GM21825 (cell line): ENCODE data around the gene MLANA.
A peak's percentile ranks its signal among the peaks of the same experiment; 100 is the strongest.

Experiments used
- ATAC-seq: cut with Tn5 transposase; IDR thresholded peaks from one replicate; pipeline ENCODE4 v1.9.1; 2021; ENCODE audit warnings: mild to moderate bottlenecking, moderate library complexity; ENCODE audit not compliant: unreplicated experiment

The MLANA gene

DNA sequence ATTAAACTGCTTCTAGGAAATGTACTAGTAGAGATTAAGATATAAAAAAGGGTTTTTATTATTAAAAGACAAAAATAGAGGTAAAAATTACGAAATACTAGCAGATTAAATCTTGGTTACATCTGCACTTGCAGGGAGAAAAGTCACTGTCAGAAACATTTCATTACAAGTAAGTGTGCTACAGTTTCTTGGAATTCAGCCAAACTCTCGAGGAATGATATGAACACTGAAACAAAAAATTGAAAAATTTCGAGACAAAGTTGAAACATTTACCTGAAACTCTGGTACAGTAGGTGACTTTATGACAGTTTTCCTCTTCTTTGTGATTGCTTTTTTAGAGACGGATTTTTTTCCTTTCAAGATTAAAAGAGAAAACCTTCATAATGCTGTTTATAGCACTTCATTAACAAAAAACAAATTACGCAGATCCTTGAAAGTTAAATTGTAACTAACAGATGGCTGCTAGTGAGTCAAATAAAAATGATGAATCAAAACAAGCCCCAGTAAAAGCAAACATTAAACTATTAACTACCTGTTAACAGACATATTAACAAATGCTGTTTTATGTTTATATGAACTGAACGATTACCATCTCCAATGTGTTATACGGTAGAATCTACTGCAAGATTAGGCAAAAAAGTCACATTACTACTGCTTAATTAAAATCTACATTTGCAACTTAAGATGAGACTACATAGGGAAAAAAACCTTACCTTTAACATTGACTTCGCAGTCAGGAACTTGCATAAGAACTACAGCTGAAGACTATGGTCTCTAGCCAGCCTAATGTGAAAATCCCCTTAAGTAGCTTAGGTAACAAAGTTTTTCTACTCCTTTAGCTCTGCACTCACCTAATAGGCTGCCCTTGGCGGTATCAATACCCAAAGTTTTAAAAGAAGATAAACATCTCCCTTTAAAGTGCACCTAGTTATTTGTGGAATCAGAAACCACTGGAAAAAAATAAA lies 63.3 kb downstream of the MLANA start:
- no peak for ATAC-seq

DNA sequence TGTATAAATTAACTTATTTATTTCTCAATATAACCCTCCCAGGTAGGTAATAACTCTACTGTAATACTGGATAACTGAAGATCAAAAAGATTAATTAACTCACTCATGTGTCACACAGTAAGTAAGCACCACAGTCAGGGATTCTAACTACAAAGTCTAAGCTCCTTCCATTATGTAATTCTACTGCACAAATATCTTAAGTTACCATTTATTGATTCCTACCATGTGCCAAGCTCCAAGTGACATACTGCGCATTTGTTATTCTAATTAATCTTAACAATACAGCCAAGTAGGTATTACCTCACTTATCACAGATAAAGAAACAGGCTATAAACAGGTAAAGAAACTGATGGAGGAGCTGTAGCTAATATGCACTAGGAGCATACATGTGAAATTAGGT lies 66.5 kb downstream of the MLANA start:
- no peak for ATAC-seq

DNA sequence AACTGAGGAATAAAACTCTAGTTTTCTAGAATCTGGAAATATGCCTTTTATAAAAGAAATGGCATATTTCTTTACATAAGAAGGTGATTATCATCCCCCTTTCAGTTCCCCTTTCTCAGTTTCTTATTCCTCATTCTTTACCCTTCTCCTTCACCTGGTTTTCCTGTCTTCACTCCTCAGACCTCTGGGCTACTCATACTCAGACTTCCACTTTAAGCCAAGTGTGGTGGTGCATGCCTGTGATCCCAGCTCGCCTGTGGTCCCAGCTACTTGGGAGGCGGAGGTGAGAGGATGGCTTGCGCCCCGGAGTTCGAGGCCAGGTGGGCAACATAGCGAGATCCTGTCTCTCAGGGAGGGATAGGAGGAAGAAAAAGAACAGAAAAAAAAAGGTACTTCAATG lies 67.6 kb downstream of the MLANA start:
- peak; percentile 60 for ATAC-seq
